ENCODE data around the gene SLC13A5.

The SLC13A5 gene

DNA sequence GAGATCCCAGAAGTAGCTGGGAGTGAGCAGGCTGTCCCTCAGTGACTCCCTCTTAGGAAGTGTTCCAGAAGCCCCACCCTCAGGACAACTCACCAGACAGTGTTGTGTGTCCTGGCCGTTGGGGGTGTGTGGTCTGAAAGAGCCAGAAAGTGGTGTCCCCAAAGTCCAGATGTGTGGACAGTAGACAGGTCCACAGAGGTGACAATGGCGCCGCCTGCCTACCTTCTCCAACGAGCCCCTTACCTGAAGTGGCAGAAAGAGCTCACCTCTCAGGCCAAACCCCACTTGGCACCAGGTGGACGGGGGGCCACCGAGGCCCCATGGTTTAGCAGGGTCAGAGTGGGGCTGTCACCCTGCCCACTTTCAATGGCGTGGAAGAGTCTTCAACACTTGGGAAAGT lies 41.7 kb downstream of the SLC13A5 start:
- DNase-seq (ENCODE audit: insufficient read length, low spot score): no peak
- TF ChIP-seq CTCF (IDR thresholded peaks at IDR 0.05; ENCODE audit: insufficient read depth, missing control alignments): no peak
- no peak for FAIRE-seq

DNA sequence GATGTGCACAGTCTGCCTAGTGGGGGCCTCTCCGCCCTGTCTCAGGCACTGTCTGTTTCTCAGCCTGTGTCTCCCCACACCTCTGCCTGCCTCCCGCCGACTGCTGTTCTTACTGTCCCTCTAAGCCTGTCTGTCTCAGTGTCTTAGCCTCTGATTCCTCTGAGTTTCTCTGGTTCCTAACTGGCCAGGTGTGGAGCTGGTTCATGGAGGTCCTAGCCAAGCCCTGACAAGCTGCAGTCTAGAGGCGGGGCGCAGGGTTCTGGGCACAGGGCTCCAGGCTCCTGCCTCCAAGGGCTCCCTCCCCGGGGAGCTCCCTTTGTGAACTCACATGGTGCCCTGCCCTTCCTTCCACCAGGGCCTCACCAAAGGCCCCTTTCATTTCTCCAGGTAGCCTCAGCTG lies 42.2 kb downstream of the SLC13A5 start:
- no peak for FAIRE-seq
- no peak for TF ChIP-seq CTCF (IDR thresholded peaks at IDR 0.05; ENCODE audit: insufficient read depth, missing control alignments)
- DNase-seq (ENCODE audit: insufficient read length, low spot score): no peak

- TF ChIP-seq CTCF (IDR thresholded peaks at IDR 0.05; ENCODE audit: insufficient read depth, missing control alignments): no peak
- DNase-seq (ENCODE audit: insufficient read length, low spot score) (no peak), FAIRE-seq (no peak)
Observed at GRCh38 chr17:6670571-6670970, 42.6 kb downstream of the SLC13A5 start.

- no peak for TF ChIP-seq CTCF (IDR thresholded peaks at IDR 0.05; ENCODE audit: insufficient read depth, missing control alignments)
- FAIRE-seq (no peak), DNase-seq (ENCODE audit: insufficient read length, low spot score) (no peak)
Observed at GRCh38 chr17:6669479-6670212, 43.5 kb downstream of the SLC13A5 start.

DNA sequence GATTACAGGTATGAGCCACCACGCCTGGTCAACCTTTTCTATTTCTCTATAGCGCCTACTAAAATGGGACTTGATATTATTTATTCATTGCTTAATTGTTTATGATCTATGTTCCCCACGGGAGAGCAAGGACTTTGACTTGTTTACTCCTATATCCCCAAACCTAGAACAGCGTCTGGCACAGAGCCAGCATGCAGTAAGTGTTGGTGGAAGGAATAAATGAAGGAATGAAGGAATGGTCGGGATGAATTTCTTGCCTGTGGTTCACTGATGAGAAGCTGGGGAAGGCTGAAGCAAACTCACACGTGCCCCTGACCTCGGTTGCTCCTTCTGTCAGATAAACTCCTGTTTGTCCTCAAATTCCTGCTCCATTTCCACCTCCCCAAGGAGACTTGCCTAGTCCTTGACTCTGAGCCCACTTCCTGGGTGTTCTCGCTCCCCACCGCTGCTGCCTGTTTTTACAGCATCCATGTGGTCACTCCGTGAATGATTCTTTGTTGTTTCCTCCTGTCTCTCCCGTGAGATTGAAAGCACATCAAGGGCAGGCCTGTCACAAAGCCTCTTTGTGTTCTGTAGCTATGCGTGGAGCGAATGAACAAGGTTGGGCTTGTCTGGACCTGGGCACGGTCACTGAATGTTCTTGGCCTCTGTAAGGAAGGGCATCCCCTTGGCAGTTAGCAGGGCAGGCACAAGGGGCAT lies 44.3 kb downstream of the SLC13A5 start:
- FAIRE-seq (no peak), DNase-seq (ENCODE audit: insufficient read length, low spot score) (no peak)
- TF ChIP-seq CTCF (IDR thresholded peaks at IDR 0.05; ENCODE audit: insufficient read depth, missing control alignments): no peak

GRCh38 chr17:6668219-6668618 lies 45.0 kb downstream of the SLC13A5 start:
- FAIRE-seq (no peak), DNase-seq (ENCODE audit: insufficient read length, low spot score) (no peak)
- TF ChIP-seq CTCF (IDR thresholded peaks at IDR 0.05; ENCODE audit: insufficient read depth, missing control alignments): no peak

- TF ChIP-seq CTCF (IDR thresholded peaks at IDR 0.05; ENCODE audit: insufficient read depth, missing control alignments): no peak
- DNase-seq (ENCODE audit: insufficient read length, low spot score): no peak
- no peak for FAIRE-seq
Observed at GRCh38 chr17:6667516-6667915, 45.7 kb downstream of the SLC13A5 start.

Data from D721Med (cell line).